ENCODE results near the gene CLTCL1. TPM values are rescaled to one million over a fixed set of nuclear protein-coding genes. Genes with fewer than 3 reads are reported as not detected.

The CLTCL1 gene
- total and polyA plus RNA-seq, 9 of the 15 experiments (the other 6 are each of a cell fraction or from before 2014, with no cell fraction given) = 1.1 to 11.7 (median 5.0) TPM

DNA sequence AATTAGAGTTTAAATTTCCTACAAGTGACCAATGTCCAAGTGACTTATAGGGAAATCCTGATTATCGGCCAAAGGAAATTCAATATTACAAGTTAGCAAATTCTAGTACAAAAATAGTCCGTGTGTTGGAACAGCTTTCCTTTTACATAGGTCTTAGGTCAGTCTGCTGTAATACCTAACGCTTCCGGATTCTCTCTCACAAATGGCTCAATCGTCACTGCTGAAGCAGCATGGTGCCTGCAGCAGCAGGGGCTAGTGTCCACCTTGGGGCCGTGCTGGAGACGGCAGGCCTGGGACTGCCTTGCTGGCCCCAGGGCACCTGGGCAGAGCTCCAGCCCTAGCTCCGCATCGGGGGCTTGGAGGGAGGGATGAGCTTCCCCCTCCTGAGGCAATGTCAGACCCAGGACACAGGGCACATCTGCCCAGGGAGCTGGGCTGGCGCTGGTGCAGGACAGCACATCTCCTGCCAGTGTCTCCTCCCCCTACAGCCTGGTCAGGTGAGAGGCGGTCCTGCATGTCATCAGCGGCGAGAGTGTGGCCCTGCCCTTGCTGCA is 39.4 kb upstream of the CLTCL1 start (continued):
- TF ChIP-seq, protein P1, sequence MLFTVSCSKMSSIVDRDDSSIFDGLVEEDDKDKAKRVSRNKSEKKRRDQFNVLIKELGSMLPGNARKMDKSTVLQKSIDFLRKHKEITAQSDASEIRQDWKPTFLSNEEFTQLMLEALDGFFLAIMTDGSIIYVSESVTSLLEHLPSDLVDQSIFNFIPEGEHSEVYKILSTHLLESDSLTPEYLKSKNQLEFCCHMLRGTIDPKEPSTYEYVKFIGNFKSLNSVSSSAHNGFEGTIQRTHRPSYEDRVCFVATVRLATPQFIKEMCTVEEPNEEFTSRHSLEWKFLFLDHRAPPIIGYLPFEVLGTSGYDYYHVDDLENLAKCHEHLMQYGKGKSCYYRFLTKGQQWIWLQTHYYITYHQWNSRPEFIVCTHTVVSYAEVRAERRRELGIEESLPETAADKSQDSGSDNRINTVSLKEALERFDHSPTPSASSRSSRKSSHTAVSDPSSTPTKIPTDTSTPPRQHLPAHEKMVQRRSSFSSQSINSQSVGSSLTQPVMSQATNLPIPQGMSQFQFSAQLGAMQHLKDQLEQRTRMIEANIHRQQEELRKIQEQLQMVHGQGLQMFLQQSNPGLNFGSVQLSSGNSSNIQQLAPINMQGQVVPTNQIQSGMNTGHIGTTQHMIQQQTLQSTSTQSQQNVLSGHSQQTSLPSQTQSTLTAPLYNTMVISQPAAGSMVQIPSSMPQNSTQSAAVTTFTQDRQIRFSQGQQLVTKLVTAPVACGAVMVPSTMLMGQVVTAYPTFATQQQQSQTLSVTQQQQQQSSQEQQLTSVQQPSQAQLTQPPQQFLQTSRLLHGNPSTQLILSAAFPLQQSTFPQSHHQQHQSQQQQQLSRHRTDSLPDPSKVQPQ (CRISPR knock-in tag; IDR thresholded peaks at IDR 0.05; ENCODE audit: borderline replicate concordance) = no peak
- TF ChIP-seq SMARCE1 (IDR thresholded peaks at IDR 0.05) (no peak), NCOA2 (IDR thresholded peaks at IDR 0.05; ENCODE audit: partially characterized antibody in 2 of 2) (no peak), CHD7 (IDR thresholded peaks at IDR 0.05; ENCODE audit: low read depth, low read length) (peak; percentile 18), TFAM (CRISPR knock-in tag; conservative IDR thresholded peaks at IDR 0.05) (no peak), SAFB (IDR thresholded peaks at IDR 0.05; ENCODE audit: borderline replicate concordance, low read depth, low read length) (no peak), ZNF766 (CRISPR knock-in tag; conservative IDR thresholded peaks at IDR 0.05) (no peak), HMGN3 (IDR thresholded peaks at IDR 0.05; ENCODE audit: borderline replicate concordance, extremely low read depth, insufficient read length, low read depth, low read length) (no peak), DEAF1 (CRISPR knock-in tag; IDR thresholded peaks at IDR 0.05) (no peak), CEBPG (CRISPR knock-in tag; IDR thresholded peaks at IDR 0.05) (no peak), CEBPG (tag; conservative IDR thresholded peaks at IDR 0.05 in 1 of 2, IDR thresholded peaks at IDR 0.05 in 1 of 2) (no peak)
